GM12801 (cell line): ENCODE data around the gene GLYR1.

Experiments
- TF ChIP-seq, protein P1 (sequence below): IDR thresholded peaks from one replicate; pipeline ENCODE4 v1.5.1; 2011; ENCODE audit warnings: control low read depth; ENCODE audit not compliant: insufficient read length; ENCODE audit errors: extremely low read depth

GLYR1 gene

DNA sequence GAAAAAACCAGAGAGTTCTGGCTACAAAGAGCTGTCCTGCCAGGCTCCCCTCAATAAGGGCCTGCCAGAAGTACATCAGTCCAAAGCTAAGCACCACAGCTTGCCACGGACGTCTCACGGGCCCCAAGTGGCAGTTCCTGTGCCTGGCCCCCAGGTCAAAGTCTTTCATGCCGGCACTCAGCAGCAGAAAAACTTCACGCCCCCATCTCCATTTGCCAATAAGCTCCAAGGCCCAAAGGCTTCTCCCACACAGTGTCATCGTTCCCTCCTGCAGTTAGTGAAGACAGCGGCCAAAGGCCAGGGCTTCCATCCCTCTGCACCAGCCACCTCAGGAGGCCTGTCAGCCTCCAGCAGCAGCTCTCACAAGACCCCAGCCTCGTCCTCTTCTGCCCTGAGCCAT, 27.6 kb upstream of the GLYR1 start:
- TF ChIP-seq, protein P1, sequence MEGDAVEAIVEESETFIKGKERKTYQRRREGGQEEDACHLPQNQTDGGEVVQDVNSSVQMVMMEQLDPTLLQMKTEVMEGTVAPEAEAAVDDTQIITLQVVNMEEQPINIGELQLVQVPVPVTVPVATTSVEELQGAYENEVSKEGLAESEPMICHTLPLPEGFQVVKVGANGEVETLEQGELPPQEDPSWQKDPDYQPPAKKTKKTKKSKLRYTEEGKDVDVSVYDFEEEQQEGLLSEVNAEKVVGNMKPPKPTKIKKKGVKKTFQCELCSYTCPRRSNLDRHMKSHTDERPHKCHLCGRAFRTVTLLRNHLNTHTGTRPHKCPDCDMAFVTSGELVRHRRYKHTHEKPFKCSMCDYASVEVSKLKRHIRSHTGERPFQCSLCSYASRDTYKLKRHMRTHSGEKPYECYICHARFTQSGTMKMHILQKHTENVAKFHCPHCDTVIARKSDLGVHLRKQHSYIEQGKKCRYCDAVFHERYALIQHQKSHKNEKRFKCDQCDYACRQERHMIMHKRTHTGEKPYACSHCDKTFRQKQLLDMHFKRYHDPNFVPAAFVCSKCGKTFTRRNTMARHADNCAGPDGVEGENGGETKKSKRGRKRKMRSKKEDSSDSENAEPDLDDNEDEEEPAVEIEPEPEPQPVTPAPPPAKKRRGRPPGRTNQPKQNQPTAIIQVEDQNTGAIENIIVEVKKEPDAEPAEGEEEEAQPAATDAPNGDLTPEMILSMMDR: no peak

DNA sequence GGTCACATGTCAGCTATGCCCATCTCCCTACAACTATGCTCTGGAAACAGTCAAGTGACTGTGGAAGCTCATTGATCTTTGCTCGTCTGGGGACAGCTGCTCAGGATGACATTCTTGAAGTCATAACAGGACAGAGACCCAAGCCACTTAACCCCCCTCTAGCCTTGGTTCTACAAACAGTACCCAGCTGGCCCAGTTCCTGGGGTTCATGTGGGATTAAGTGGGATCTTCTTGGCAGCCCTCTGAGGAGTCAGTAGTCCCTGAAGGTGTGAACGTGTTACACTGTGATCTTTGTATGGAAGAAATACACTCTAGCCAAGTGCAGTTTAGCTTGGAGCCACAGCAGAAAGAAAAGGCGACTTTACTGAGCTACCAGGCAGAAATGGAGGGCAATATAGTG, 26.0 kb upstream of the GLYR1 start:
- TF ChIP-seq, protein P1: no peak

DNA sequence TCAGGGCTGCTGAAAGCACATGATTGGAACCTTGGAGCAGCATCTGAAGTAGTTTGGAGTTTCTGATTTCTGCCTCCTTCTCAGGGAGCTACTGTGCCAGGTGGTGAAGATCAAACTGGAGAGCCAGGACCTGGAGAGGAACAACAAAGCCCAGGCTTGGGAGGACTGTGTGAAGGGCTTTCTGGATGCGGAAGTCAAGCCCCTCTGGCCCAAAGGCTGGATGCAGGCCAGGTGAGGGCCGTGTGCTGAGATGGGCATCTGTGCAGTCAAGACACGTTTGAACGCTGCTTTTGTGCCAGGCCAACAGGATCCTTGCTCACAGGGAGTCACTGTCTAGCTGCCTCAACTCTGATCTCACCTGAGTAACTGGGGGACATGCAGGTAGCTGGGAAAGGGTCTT, 24.0 kb upstream of the GLYR1 start:
- TF ChIP-seq, protein P1: no peak

DNA sequence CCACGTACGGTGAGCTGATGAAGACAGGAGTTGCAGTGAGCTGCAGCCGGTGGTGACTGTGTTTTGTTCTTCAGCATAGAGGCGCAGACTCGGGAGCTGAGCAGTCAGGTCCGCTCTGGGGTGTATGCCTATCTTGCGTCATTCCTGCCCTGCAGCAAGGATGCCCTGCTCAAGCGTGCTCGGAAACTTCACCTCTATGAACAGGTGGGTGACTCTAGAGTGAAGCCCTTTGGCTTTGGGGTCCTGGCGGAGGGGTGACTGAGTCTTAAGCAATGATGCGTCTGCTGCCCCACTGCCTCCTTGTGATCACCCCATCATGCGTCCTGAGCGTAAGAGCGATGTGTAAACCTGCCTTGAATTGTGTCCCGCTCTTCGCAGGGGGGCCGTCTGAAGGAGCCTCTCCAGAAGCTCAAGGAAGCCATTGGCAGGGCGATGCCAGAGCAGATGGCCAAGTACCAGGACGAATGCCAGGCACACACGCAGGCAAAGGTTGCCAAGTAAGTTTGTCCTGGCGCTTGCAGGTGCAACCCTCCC, 23.1 kb upstream of the GLYR1 start:
- TF ChIP-seq, protein P1: no peak

DNA sequence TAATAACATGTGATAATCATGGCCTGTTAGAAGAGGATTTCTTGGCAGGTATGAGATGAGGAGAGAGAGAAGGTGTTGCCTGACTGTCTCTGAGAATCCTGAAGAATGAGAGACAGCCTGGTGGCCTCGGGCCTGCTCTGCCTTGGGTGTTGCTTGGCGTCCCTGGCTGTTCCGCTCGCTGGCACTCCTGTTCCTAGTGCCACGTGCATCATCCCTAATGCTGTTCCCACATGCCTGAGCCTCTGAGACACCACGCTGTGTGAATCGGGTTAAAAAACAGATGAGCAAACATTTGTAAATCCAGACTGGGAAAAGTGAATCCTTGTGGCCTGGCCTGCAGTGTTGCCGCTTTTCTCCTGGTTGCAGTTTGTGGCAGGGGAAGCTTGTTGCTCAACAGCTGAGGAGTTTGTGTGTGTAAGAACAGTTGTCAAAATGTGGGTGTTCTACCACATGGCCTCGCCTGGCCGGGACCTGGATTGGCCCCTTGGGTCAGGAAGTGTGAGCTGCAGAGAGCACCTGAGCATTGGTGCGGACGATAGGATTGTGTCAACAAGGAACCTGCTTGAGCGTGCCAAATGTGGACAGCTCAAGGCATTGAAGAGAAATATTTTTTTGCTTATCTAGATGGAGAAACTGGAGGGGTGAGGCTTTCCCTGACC, 22.2 kb upstream of the GLYR1 start:
- TF ChIP-seq, protein P1: no peak

DNA sequence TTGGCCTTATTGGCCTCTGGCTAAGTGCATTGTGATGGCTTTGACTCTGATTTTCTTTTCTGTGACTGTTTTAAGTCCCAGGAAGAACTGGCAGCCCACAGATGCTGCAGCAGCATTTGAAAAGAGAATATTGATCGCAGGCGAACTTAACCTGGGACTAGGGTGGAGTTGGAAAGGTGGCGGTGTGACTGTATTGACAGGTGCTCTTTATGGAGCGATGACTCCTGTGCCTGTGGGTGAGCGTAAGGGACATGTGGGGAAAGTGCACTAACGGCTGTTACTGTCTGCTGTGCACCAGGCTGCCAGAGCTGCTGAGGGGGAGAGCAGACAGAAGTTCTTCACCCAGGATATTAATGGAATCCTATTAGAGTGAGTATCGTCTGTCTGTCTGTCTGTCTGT, 21.4 kb upstream of the GLYR1 start:
- TF ChIP-seq, protein P1: no peak

DNA sequence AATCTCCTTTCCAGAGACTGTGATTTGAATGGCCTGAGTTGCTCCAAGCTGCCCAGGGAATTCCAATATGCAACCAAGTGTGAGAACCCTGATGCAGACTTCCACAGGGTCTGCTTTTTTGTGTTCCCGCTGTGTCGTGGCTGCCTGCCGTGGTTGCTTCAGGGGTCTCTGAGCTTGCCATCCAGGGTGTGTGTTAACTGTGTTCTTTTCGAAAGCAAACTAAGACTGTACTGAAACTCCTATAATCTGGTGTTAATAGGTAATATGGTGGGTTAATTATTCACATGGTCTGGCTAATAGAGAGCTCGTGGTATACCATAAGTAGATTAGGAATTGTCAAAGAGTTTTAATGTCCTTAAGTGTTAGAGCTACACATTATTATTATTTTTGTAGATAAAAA, 20.9 kb upstream of the GLYR1 start:
- TF ChIP-seq, protein P1: no peak
